GM23248 (cell line): Measurements from ENCODE around the gene SMG7.

ENCODE experiments used
- EZH2 ChIP-seq: fragments of 200-600 bp; sonication (generic); IDR thresholded peaks from 2 replicates; pipeline ENCODE4 v1.6.1; 2018; ENCODE audit warnings: antibody characterized with exemption, mild to moderate bottlenecking; ENCODE audit not compliant: insufficient read depth, poor library complexity, severe bottlenecking
- EZH2phosphoT487 ChIP-seq: fragments of 200-600 bp; sonication (generic); IDR thresholded peaks from 2 replicates; pipeline ENCODE4 v1.6.1; 2018; ENCODE audit warnings: antibody characterized with exemption, moderate library complexity, mild to moderate bottlenecking, low read depth; ENCODE audit not compliant: insufficient read depth

DNA sequence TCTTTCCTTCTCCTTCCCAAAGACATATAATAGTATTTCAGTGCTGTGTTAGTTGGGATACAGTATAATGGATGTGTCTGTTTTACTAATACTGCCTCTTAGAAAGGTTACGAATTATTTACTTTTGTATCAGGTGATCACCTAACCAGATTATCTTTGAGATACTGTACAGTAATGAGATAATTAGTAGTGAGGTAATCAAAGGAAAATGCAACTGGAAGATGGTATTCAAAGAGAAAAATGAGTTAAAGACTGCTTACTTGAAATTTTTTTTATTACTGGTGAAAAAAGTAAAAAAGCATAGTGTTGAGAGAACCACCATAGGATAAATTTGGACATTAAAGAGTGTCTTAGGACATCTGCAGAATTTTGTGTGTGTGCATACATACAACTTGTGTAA lies 10.9 kb downstream of the SMG7 start:
- TF ChIP-seq EZH2 (no peak), EZH2phosphoT487 (no peak)
